OCI-LY7 (cell line): Measurements from ENCODE around the gene CIC. TPM values are rescaled to one million over a fixed set of nuclear protein-coding genes. Genes with fewer than 3 reads are reported as not detected.
"Not testable (repeated sequence)": the region's sequence is repeated elsewhere in the genome, so short reads cannot be mapped to it uniquely, and the experiment has no call there.

Experiments used
- BruUV-seq: library from RNA; stranded (reverse); fragments of 400-500 nt; replicated peaks from 2 replicates; lab custom pipeline; 2021; lab: Mats Ljungman, UMichigan
- CTCF ChIA-PET: fragments of 300-600 bp; sonication (Branson Sonifier 250); formaldehyde crosslinking; loops from one replicate; lab custom pipeline; 2022; ENCODE audit warnings: antibody characterized with exemption; ENCODE audit not compliant: unreplicated experiment; lab: Charles Lee
- POLR2A ChIA-PET: fragments of 300-600 bp; sonication (Branson Sonifier 250); formaldehyde crosslinking; loops from one replicate; lab custom pipeline; 2022; ENCODE audit warnings: antibody characterized with exemption; lab: Charles Lee
- DNase-seq: peaks from one replicate; pipeline ENCODE4 v3.0.0-alpha.2; 2015; ENCODE audit warnings: low spot score
- H2AFZ ChIP-seq: fragments of 200-600 bp; sonication (generic), shearing (Covaris generic); 2 replicates; pipeline ENCODE4 v1.6.1; 2014; ENCODE audit warnings: mild to moderate bottlenecking, antibody characterized with exemption, low read length, moderate library complexity
- H3K27ac ChIP-seq: fragments of 200-600 bp; sonication (generic); 2 replicates; pipeline ENCODE4 v1.5.1; 2014; ENCODE audit warnings: mixed run types, low read depth, mild to moderate bottlenecking, moderate library complexity, low read length, inconsistent platforms; ENCODE audit not compliant: poor library complexity, severe bottlenecking
- H3K36me3 ChIP-seq: fragments of 200-600 bp; sonication (generic); 2 replicates; pipeline ENCODE4 v1.6.1; 2014; ENCODE audit warnings: mild to moderate bottlenecking, antibody characterized with exemption, low read length, moderate library complexity, mixed read lengths; ENCODE audit not compliant: insufficient read depth
- H3K4me1 ChIP-seq: fragments of 200-600 bp; sonication (generic); 2 replicates; pipeline ENCODE4 v1.5.1; 2014; ENCODE audit warnings: mild to moderate bottlenecking, low read length; ENCODE audit not compliant: insufficient read depth, poor library complexity, severe bottlenecking
- H3K4me2 ChIP-seq: fragments of 200-600 bp; sonication (generic); 2 replicates; pipeline ENCODE4 v1.6.1; 2014; ENCODE audit warnings: mild to moderate bottlenecking, low read length
- H3K4me3 ChIP-seq: fragments of 200-600 bp; sonication (generic); 2 replicates; pipeline ENCODE4 v1.5.1; 2014; ENCODE audit warnings: mild to moderate bottlenecking, low read depth, low read length; ENCODE audit not compliant: poor library complexity, severe bottlenecking
- H3K79me2 ChIP-seq: fragments of 200-600 bp; sonication (generic); 2 replicates; pipeline ENCODE4 v1.6.1; 2016; ENCODE audit warnings: low read depth, mild to moderate bottlenecking, low read length, moderate library complexity, mixed read lengths; ENCODE audit not compliant: insufficient read depth
- H3K9me2 ChIP-seq: fragments of 200-600 bp; sonication (generic); 2 replicates; pipeline ENCODE4 v1.6.1; 2016; ENCODE audit warnings: mild to moderate bottlenecking, low read length, mixed read lengths; ENCODE audit not compliant: insufficient read depth
- H3K9me3 ChIP-seq: fragments of 200-600 bp; sonication (generic); 2 replicates; pipeline ENCODE4 v1.6.1; 2014; ENCODE audit warnings: mild to moderate bottlenecking, mixed run types, low read length, mixed read lengths
- H4K20me1 ChIP-seq: fragments of 200-600 bp; sonication (generic); 2 replicates; pipeline ENCODE4 v1.6.1; 2014; ENCODE audit warnings: mild to moderate bottlenecking, antibody characterized with exemption, low read length, moderate library complexity, mixed read lengths; ENCODE audit not compliant: insufficient read depth
- CTCF ChIP-seq: fragments of 200-600 bp; sonication (generic); conservative IDR thresholded peaks from 2 replicates; pipeline ENCODE4 v1.5.1; 2014; ENCODE audit warnings: mild to moderate bottlenecking, antibody characterized with exemption, low read length, moderate library complexity, mixed read lengths
- EZH2phosphoT487 ChIP-seq: fragments of 200-600 bp; sonication (generic); IDR thresholded peaks from 2 replicates; pipeline ENCODE4 v1.6.1; 2018; ENCODE audit warnings: low read depth, borderline replicate concordance, mild to moderate bottlenecking, mixed run types, antibody characterized with exemption, low read length, moderate library complexity, mixed read lengths
- intact Hi-C: fragments of 100-400 bp; cut with micrococcal nuclease; formaldehyde crosslinking; loops from one replicate; pipeline ENCODE4 v1.10.0; 2022; ENCODE audit not compliant: unreplicated experiment
- total RNA-seq, 2 experiments: library from RNA; depleted of rRNA in 1 of 2; stranded (reverse); fragments of >200 nt in 1 of 2; shearing (Covaris generic) in 1 of 2; gene quantifications; 2 replicates each; pipeline ENCODE4 v1.2.3, GENCODE V29; 2014 to 2022

CIC gene
- total RNA-seq, 2 experiments from 2014 or later = 26.8 to 48.2 TPM

DNA sequence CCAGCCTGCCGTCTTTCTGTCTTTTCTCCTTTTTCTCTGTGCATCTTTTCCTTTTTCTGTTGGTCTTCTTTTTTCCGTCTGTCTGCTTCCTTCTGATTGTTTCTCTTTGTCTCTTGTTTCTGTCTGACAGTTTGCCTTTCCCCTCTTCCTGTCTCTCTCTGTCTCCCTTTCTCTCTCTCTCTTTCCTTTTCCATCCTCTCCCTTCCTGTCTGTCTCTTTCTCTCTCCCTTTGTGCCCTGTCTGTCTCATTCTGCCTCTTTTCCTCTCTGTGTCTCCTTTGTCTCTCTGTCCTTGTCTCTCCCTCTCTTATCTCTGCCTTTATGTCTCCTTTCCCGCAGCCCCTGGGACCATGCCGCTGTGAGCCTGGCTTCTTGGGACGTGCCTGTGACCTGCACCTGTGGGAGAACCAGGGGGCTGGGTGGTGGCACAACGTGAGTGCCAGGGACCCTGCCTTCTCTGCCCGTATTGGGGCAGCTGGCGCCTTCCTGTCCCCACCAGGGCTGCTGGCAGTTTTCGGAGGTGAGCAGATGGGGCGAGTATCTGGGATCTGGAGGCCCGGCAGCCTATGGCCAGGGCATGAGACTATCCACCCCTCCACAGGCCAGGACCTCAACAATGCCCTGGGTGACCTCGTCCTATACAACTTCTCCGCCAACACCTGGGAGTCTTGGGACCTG is 65.8 kb downstream of the CIC start:
- no peak overlapping the region for H3K4me2 ChIP-seq
- no peaks in the 10 kb centered on the region for H3K9me3 ChIP-seq
- H3K79me2 ChIP-seq = no peaks in the 10 kb centered on the region
- H3K4me3 ChIP-seq = no peak overlapping the region
- H4K20me1 ChIP-seq = no peaks in the 10 kb centered on the region
- H3K27ac ChIP-seq = no peak overlapping the region
- POLR2A ChIA-PET = no interaction called here
- H2AFZ ChIP-seq = no peak overlapping the region
- intact Hi-C loops = no loop called here
- peaks cover 11% of the 10 kb centered on the region; the same call in 1 of the 2 replicates for H3K36me3 ChIP-seq
- no peaks in the 10 kb centered on the region for H3K9me2 ChIP-seq
- H3K4me1 ChIP-seq = no peaks in the 10 kb centered on the region
- DNase-seq = no peak
- BruUV-seq = no TSS peak
- CTCF ChIA-PET = no interaction called here
- TF ChIP-seq CTCF (no peak), EZH2phosphoT487 (no peak)

GRCh38 chr19:42335374-42335936 is 66.4 kb downstream of the CIC start:
- Histone ChIP-seq H3K9me2 (no peaks in the 10 kb centered on the region), H3K27ac (no peak overlapping the region), H2AFZ (no peak overlapping the region), H3K4me2 (no peak overlapping the region), H3K36me3 (peaks cover 11% of the 10 kb centered on the region; the same call in 1 of the 2 replicates), H3K9me3 (no peaks in the 10 kb centered on the region), H4K20me1 (no peaks in the 10 kb centered on the region), H3K4me1 (no peaks in the 10 kb centered on the region), H3K79me2 (no peaks in the 10 kb centered on the region), H3K4me3 (no peak overlapping the region)
- no peak for DNase-seq
- TF ChIP-seq EZH2phosphoT487 (no peak), CTCF (no peak)
- POLR2A ChIA-PET = no interaction called here
- BruUV-seq = no TSS peak
- CTCF ChIA-PET = no interaction called here
- intact Hi-C loops = no loop called here

DNA sequence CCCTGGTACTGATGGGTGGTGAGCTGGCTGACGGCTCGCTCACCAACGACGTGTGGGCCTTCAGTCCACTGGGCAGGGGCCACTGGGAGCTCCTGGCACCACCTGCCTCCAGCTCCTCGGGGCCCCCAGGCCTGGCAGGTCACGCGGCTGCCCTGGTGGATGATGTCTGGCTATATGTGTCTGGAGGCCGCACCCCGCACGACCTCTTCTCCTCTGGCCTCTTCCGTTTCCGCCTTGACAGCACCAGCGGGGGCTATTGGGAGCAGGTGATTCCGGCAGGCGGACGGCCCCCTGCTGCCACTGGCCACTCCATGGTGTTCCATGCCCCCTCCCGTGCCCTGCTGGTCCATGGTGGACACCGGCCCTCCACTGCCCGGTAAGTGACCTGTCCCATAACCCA is 66.9 kb downstream of the CIC start:
- Histone ChIP-seq H3K9me3 (no peaks in the 10 kb centered on the region), H3K4me3 (no peak overlapping the region), H4K20me1 (no peaks in the 10 kb centered on the region), H3K9me2 (no peaks in the 10 kb centered on the region), H3K4me2 (no peak overlapping the region), H2AFZ (no peak overlapping the region), H3K36me3 (peaks cover 11% of the 10 kb centered on the region; the same call in 1 of the 2 replicates), H3K27ac (no peak overlapping the region), H3K4me1 (no peaks in the 10 kb centered on the region), H3K79me2 (no peaks in the 10 kb centered on the region)
- CTCF ChIA-PET = no interaction called here
- no peak for DNase-seq
- no peak for TF ChIP-seq CTCF
- no peak for TF ChIP-seq EZH2phosphoT487
- POLR2A ChIA-PET = no interaction called here
- intact Hi-C loops = no loop called here
- no TSS peak for BruUV-seq

- BruUV-seq, intact Hi-C loops, H3K9me2 ChIP-seq, H3K27ac ChIP-seq, POLR2A ChIA-PET, H3K4me3 ChIP-seq, H2AFZ ChIP-seq, H3K9me3 ChIP-seq, H4K20me1 ChIP-seq, H3K4me2 ChIP-seq, CTCF ChIA-PET, H3K4me1 ChIP-seq, H3K79me2 ChIP-seq, DNase-seq: not testable (repeated sequence)
- peaks cover 11% of the 10 kb centered on the region; the same call in 1 of the 2 replicates for H3K36me3 ChIP-seq
These were observed 70.2 kb downstream of the CIC start for GRCh38 chr19:42339126-42339860.
